Esophagus muscularis mucosa (tissue), 3 donors: ENCODE data around the gene DHCR24.

Source experiments
- EP300 ChIP-seq: sonication (generic); formaldehyde crosslinking; IDR thresholded peaks from one replicate; pipeline ENCODE4 v1.6.1; 2017; ENCODE audit warnings: antibody characterized with exemption
- TF ChIP-seq, protein P1 (sequence below), 3 experiments: fragments of 200-600 bp in 2 of 3; fragments of 450-650 bp in 1 of 3; sonication (generic) in 2 of 3; IDR thresholded peaks; one replicate each; pipeline ENCODE4 v1.5.1; 2017 to 2019; ENCODE audit warnings: antibody characterized with exemption in 3 of 3, mild to moderate bottlenecking in 2 of 3, moderate library complexity in 1 of 3

DNA sequence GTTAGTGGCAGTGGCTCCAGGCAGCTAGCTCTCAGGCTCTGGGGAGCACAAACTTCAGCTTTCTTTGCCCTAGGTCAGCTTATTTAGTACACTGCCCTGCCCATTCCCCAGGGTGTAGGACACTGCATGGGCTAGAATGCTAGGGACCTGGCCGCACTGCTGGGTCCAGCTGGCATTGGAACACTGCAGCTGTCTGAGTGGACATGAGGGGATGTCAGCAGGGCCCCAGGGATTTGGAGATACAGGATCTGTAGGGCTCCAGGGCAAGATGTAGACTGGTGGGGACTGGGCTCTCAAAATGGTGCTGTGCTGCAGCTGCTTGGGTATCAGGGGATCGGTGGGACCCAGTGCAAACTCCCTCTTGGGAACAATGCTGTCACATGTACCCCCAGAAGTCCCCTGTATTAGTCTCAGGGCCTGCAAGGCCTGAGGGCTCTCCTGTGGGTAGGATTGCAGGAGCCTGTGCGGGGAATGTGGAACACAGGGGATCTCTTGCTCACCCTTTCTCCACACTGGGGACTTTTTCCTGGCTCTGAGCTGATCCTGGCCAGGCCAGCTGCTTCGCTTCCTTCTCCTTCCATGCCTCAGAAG lies 60.7 kb downstream of the DHCR24 start:
- TF ChIP-seq, protein P1, sequence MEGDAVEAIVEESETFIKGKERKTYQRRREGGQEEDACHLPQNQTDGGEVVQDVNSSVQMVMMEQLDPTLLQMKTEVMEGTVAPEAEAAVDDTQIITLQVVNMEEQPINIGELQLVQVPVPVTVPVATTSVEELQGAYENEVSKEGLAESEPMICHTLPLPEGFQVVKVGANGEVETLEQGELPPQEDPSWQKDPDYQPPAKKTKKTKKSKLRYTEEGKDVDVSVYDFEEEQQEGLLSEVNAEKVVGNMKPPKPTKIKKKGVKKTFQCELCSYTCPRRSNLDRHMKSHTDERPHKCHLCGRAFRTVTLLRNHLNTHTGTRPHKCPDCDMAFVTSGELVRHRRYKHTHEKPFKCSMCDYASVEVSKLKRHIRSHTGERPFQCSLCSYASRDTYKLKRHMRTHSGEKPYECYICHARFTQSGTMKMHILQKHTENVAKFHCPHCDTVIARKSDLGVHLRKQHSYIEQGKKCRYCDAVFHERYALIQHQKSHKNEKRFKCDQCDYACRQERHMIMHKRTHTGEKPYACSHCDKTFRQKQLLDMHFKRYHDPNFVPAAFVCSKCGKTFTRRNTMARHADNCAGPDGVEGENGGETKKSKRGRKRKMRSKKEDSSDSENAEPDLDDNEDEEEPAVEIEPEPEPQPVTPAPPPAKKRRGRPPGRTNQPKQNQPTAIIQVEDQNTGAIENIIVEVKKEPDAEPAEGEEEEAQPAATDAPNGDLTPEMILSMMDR (IDR thresholded peaks at IDR 0.05) = no peak
- TF ChIP-seq EP300 = no peak
